HG03103 (cell line): Measurements from ENCODE around the gene IL17REL.

Source experiments
- ATAC-seq: cut with Tn5 transposase; IDR thresholded peaks from one replicate; pipeline ENCODE4 v1.9.1; 2021; ENCODE audit warnings: low read depth; ENCODE audit not compliant: unreplicated experiment

The IL17REL gene

DNA sequence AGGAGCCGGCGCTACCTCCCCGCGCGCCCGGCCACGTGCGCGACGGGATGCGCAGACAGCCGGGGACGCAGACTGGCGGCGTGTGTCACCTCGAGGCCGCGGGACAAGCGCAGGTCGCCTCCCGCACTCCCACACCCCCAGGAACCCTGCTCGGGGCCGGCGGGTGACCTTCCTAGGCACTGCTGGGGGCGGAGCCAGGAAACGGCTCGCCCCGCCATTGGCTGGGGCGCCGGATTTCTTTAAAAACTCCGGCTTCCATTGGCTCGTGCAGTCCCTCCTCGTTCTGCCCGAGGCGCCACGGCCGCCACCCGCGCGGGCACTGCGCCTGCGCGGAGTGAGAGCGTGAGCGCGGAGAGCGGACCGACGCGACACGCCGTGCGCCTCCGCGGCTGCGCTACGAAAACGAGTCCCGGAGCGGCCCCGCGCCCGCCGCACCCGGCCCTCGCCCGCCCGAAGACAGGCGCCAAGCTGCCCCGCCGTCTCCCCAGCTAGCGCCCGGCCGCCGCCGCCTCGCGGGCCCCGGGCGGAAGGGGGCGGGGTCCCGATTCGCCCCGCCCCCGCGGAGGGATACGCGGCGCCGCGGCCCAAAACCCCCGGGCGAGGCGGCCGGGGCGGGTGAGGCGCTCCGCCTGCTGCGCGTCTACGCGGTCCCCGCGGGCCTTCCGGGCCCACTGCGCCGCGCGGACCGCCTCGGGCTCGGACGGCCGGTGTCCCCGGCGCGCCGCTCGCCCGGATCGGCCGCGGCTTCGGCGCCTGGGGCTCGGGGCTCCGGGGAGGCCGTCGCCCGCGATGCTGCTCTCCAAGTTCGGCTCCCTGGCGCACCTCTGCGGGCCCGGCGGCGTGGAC lies 52.2 kb downstream of the IL17REL start, which contains the start of gene PIM3:
Gene PIM3 (plus strand): TSS at position 614 of the 846 bp plus-strand sequence. CDS start 176 bp downstream, at position 790.
- ATAC-seq, result peak; percentile 47

DNA sequence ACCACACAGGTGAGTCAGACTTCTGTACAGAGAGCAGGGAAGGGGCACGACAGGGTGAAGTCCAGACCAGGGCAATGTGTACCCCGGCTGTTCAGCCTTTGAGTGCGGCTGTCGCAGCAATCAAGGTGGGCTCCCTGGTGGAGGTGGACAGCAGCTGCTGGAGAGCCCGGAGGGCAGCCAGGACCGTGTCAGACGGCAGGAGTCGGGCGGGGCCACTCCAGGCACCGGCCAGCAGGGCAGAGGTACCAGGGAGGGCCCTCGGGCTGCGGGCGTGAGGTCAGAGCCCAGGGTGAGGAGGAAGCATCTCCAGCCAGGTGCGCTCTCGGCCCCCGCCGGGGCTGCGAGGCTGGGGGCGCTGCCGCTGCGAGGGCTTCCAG lies 52.8 kb downstream of the IL17REL start:
- peak; percentile 11 for ATAC-seq

DNA sequence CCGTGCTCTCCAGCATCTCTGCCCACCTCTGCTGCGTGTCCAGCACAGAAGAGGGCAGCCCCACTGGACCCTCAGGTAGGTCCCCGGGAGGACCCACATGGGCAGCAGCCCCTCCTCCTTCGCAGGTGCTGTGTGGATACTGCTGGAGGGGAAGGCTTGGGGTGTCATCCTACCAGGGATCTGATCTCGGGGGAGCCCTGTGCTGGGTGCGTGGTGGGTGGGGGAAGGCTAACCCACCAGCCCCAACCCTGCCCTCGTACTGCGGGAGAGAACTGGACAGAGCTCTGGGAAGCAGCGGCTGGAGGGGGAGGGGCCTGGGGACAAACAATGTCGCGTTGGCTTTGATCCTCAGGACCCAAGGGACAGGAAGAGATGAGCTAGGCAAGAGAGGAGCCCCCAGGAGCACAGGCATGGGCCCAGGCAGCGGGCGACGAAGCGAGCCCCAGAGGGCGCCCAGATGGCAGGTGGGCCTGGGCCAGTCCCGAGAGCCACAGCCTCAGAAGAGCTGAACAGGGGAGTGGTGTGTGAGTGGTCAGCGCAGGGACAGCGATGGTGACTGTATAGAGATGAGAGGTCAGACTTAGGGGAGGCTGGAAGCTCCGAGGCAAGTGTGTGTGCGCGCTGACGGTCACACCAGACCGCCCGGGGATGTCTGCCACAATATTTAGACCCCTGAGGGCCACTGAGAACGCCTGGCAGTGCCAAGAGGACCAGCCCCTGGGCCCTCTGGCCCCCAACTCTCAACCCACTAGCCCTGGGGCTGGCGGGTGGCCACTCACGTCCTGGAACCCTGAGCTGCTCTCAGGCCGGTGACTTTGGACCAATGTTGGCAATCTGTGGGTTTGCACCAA lies 53.4 kb downstream of the IL17REL start:
- ATAC-seq, result no peak

DNA sequence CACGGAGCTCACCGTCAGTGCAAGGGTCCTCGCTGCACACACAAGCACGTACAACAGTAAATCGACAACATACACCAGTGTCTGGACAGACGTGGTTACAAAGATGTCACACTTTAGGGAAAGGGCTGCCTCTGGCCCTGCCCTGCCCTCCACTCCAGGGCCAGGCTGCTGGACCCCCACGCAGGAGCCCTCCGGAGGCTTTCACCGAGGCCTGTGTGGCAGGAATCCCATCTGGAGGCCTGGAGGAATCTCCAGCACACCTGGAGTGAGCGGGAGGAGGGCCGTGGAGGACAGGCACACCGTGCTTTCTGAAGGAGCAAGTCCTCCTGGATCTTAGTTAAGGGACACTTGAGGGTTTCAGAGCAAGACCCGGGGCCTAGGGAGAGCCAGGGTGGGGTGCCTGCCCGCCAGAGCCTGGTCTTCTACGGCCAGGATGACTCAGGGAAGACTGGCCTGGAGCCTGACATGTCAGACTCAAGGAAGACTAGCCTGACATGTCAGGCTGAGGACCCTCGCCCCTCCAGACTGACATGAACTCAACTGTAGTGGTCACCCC lies 54.1 kb downstream of the IL17REL start:
- ATAC-seq, result no peak

DNA sequence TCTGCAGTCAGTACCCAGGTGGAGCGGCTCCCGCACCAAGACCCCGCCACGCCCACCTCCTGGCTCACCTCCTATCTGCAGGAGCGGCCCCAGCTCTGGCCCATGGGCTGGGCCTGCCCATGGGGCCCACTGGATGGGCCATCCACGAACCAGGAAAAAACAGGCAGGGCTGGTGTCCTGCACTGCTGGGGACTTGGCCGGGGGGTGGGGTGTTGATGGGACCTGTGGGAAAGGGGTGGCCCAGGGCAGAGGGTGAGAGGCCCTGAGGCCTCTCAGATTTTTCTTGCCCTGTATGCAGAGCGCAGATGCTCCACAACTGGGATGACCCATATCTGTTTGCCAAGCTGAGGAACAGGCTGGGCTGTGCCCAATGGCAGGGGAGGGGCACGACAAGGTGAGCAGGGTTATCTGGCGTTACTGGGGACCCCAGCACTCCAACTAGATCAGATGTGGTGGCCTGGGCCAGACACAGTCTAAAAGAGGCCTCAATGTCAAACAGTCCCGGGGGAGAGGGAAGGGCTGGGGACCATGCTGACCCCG lies 54.7 kb downstream of the IL17REL start:
- no peak for ATAC-seq

DNA sequence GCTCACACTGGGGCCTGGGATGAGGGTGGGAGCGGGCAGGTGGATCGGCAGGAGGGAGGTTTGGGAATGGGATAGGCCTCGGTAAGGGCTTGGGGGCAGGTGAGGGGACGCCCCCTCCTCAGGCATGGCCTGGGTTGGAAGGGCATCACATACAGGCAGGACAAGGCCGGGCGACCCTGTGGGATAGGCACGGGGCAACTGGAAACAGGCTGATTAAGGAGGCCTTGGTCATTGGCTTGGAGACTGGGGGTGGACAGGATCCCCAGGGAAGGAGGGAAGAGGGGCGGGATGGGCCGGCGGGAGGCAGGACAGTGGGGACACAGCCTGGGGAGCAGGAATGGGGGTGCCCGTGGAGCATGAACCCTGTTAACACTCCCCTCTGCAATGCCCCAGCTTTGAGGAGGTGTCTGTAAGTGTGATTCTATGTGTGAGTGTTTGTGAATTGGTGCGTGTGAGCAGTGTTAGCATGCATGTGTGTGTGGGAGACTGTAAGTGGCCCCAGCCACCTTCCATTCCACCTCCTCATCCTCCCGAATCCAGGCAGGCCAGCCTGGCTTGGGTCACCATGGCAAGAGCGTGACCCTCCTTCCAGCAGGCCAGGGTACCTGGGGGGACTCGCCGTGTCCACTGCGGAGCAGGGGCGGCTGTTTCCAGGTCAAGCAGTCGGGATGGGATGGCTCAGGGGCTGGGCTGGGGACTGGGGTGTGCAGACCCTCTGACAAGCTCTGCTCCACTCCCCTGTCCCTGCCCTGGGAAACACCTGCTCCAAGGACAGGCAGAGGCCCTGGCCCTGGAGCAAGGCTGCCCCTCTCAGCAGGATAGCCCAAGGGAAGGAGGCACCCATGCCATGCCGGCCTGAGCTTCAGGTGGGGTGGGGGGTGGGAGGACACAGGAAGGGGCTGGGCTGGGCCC lies 55.4 kb downstream of the IL17REL start:
- no peak for ATAC-seq

DNA sequence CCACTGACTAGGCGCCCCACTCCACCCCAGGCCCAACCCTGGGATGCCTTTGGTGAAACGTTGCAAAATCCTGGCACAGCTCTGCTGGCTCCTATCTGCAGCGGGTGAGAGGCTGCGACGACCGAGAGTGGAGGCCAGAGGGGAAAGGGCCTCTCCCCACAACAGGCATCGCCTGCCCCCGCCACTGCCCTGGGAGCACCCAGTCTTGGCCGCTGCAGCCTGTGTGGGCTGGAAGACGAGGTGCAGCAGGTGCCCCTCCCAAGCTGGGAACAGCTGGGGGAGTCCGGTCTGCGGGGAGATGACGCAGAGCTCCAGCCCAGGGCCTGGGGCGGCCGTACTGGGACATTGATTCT lies 56.2 kb downstream of the IL17REL start:
- no peak for ATAC-seq

DNA sequence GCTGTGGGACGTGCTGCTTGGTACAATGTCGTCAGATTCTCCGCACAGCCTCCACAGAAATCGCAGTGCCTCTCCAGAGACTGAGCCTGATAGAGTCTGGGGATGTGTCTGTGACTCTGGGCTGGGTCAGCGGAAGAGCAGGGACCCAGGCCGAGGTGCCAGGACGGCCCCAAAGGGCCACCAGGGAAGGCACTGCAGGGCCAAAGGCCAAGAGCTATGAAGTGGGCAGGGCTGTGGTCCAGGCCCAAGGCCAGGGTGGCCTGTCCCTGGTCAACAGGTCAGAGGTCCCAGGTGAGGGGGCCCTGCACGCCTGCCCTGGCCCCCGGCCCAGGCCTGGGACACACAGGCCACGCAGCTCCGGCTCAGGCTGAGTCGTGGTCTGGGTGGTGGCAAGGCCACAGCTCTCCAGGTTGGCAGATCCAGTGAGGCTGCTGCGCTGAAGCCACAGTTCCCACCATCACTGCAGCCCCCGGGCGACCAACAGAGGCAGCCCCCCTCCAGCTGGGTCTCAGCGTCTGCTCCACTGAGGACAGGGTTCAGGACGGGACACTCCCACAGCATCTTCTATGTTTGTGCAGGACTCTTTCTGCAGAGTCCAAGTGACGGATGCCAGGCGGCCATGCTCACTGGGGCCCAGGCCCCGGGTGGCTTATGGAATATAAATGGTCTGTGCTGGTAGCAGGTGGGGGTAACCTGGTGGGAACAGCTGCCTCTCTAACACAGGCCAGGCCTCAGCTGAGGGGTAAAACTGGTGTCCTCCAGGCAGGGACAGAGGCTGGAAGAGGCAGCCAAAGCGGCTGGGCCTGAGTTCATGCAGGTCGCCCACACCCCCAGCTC lies 56.8 kb downstream of the IL17REL start:
- ATAC-seq, result no peak

DNA sequence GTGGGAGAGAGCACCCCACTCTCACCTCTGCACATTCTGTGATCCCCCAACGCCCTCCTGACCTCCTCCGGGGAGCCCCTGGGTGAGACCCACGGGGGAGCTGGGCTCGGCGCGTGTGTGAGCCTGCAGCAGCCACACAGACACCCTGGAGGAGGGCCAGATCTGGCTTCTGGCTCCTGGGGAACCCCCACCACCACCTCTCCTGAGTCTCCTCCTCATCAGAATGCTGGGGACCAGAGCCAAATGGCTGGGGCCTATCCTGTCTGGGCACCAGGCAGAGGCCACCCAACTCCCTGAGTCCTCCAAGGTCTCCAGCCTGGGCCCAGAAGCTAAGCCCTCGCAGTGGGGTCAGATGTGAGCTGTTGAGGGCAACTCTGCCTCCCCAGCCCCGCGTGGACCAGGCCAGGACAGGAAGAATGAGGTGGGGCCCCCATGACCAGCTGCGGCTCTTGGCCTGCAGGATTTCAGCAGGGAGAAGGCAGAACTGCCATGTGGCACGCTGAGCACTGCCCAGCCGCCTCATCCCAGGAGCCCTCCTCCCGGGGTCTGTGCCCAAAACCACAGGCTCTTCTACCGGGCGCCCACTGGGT lies 57.5 kb downstream of the IL17REL start:
- ATAC-seq, result no peak

DNA sequence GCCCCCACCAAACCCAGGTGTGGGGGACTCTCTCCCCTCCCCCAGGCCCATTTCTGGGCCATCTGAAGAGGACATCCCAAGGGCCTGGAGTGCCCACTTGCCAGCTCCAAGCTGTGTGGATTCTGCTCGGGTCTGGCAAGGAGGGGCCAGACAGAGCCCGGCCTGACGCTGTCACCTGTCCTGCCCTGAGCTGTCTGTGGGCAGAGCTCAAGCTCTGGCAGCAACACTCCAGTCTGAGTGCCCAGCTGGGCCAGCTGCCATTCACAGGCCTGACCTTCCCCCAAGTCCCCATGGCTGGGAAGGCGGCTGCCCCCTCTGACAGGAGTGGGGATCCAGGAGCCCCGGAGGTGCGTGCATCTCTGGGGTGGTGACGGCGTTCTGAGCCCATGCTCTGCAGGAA lies 58.2 kb downstream of the IL17REL start:
- no peak for ATAC-seq

DNA sequence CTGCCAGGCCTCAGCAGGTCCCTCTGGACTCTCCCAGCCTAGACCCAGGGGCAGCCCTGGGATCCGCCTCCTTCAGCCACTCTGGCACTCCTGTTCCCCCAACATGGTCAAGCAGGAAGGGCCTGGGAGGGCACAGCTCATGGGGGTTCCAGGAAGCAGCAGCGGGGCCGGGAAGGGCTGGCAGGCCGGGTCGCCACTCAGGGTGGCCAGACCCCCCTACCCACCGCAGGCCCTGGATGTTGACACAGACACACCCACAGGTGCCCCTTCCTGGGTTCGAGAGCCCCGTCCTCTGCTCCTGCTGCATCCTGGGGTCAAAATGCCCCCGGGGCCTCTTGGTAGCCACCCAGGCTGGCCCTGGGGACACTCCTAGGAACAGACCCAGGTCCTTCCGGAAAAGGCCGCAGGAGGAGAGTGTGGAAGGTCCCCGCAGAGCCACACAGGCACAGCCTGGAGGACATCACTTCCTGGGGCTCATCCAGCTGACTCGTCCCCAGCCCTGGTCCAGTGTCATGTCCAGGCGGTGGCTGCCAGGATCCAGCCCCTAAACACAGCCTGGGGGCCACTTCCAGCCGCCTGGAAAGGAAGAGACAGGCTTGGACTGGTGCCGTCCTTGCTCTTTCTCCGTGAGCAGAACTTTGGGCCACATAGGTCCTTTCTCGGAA lies 58.8 kb downstream of the IL17REL start:
- ATAC-seq, result no peak

DNA sequence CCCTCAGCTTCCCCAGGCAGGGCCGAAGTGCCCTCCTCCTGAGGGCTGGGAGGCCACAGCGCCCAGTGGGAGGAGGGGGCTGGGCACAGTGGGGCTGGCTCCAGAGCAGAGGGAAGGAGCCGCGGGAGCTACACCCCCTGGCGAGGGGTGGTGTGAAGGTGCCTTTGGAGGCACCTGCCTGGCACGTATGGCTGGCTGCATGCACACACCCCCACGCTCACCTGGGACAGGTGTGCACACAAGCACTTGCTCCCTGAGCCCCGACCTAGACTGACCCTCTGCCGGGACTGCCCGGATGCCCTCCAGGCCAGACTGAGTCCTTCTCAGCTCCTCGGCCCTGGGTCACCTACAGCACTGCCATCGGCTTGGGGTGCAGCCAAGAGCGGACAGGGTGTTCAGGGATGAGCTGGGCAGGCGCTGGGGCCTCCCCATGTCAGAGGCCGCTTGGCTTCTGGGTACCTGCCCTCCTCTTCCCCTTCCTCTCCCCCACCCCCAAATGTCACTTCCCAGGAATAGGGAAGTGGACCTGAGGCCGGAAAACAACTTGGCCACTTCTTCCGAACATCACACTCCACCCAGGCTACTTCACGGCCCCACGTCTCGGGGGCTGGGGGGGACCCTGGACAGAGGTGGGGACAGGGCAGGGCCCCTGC lies 59.4 kb downstream of the IL17REL start:
- no peak for ATAC-seq

DNA sequence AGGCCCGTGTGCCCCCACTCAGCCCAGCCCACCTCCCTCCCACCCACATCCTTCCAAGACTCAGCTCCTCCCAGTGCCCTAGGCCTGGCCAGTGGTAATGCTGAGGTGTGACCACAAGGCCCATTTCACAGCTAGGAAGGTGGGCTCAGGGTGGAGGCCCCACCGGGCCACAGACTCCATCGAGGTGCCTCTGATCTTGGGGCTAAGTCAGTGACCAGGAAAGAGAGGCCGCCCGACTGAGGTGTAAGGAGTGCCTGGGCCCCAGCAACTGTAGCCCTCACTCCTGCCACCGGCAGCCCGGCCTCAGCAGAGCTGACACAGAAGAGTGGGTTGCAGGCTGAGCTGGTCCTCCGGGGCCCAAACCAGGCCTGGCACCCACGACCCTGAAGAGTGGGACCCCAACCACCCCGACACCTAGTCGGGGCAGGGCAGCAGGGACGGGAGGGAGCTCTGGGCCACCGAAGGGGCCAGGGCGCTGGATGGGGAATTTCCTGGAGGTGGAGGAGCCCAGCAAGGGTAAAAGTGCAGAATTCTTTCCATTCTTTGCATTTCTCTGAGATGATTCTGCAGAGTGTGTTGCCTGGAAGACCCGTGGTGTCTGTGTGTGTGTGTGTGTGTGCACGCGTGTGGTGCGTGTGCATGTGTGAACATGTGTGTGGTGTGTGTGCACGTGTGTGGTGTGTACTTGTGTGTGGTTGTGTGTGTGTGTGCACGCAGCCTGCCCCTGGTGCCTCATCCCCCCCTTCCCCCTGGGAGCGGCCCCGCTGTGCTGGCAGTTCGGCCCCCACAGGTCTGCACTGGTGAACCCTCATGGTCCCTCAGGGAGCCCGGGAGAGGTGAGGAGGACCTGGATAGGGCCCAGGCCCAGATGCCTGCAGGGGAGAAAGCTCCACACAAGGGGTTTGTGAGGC lies 60.3 kb downstream of the IL17REL start:
- ATAC-seq, result no peak

DNA sequence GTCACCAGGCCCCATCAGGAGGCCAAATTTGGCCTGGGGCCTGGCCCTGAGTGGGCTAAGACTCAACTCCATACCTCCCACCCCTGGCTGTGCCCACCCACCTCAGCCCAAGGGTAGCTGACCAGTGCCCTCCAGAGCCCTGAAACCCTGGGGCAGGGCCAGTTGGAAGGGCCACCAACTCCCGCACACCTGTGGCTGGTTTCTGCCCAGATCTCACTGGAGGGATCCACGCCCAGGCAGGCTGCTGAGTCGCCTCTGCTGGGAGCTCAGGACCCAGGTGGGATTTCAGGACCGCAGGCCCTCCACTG lies 60.9 kb downstream of the IL17REL start:
- no peak for ATAC-seq

DNA sequence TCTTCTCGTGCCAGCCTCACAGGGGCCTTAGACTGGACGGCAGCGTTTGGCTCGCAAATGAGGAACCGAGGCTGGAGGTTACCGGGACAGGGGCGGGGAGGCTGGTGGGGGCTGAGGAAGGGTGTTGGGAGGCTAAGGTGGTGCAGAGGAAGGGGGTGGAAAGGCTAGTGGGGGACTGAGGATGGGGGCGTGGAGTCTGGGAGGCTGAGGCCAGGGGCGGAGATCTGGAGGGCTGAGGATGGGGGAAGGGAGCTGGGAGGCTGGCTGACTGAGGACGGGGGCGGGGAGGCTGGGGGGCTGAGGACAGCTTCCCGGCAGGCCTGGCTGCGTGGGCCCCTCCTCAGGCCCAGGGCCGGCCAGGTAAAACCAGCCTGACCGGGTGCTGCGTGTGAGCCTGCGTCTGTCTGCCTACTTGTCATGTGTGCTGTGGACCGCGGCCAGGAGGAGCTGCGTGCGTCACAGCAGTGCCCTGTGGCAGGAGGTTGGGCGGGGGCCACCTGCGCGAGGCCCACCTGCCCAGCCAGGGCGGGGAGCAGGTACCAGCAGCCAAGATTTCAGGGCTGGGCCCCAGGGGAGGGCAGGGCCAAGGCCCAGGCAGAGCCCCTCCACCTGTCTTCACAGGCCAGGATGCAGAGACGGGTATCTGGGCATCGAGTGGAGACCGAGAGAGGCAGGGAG lies 61.4 kb downstream of the IL17REL start:
- ATAC-seq, result no peak

DNA sequence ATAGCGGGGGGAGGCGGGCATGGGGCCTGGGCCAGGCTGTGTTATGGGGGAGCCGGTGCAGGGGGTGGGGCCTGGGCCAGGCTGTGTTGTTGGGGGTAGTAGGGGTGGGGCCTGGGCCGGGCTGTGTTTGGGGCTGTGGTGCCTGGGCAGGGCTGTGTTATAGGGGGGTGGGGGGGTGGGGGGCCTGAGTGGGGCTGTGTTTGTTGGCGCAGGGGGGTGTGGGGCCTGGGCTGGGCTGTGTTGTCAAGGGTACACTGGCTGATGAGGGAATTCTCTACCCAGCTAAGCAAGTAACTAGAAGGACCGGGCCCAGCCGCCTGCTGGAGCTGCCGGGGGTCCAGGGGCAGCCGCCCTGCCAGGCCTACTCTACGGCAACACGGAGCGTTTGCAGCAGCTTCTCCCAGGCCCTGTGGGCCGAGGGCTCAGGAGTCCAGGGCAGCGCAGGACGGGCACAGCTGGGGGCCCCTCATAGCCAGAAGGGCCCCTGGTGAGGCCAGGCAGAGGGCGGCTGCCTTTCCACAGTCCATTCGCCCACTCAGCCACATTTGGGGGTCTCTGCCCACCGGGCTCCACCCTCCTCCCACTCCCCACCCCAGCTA lies 62.1 kb downstream of the IL17REL start:
- ATAC-seq, result no peak
